Pancreas (tissue), 10 donors: Measurements from ENCODE around the gene ZNF83. TPM values are rescaled to one million over a fixed set of nuclear protein-coding genes. Genes with fewer than 3 reads are reported as not detected.
"Not testable (repeated sequence)": the region's sequence is repeated elsewhere in the genome, so short reads cannot be mapped to it uniquely, and the experiment has no call there.

Experiments
- ATAC-seq, 4 donors: fragments of 200-7000 bp; cut with Tn5 transposase; one replicate each; pipeline versions ENCODE4 v1.8.0 to v1.9.1; 2020; ENCODE audit warnings: mild to moderate bottlenecking in 4 of 4, moderate library complexity in 4 of 4
- DNase-seq, 6 donors: peaks; one replicate each; pipeline ENCODE4 v3.0.0-alpha.2; 2020
- FAIRE-seq: peaks from 2 replicates; lab custom pipeline; 2012; peaks lifted over from hg19 to GRCh38; lab: Jason Lieb, UNC
- H3K27ac ChIP-seq, 4 donors: fragments of 200-600 bp; sonication (generic); 1 replicate in 3 of 4; 2 replicates in 1 of 4; pipeline versions ENCODE4 v1.5.0 to v1.8.0; 2020
- H3K27me3 ChIP-seq, 4 donors: fragments of 200-600 bp; one replicate each; pipeline ENCODE4 v1.8.0; 2021
- H3K36me3 ChIP-seq, 3 donors: fragments of 200-600 bp; sonication (generic) in 1 of 3; one replicate each; pipeline versions ENCODE4 v1.5.0 to v1.8.0; 2020 to 2021
- H3K4me1 ChIP-seq, 3 donors: fragments of 200-600 bp; one replicate each; pipeline ENCODE4 v1.8.0; 2021
- H3K4me3 ChIP-seq, 4 donors: fragments of 200-600 bp; sonication (generic) in 2 of 4; one replicate each; pipeline versions ENCODE4 v1.5.0 to v1.8.0; 2020 to 2021
- H3K9me3 ChIP-seq, 4 donors: fragments of 200-600 bp; one replicate each; pipeline ENCODE4 v1.8.0; 2021
- WGBS, 2 donors: extraction: QIAGEN DNeasy Blood & Tissue Kit; methylation state at CpG; one replicate each; pipeline ENCODE4 v1.1.7; 2013; 5-methylcytosine and 5-hydroxymethylcytosine counted together
- intact Hi-C, 3 donors: fragments of 100-400 bp; cut with DNase I; formaldehyde crosslinking; loops; one replicate each; pipeline versions ENCODE4 v1.11.1 to v1.14.2; 2022
- polyA plus RNA-seq, 2 donors: library from polyadenylated mRNA; stranded (reverse); fragments of 200-250 nt; gene quantifications; one replicate each; pipeline ENCODE4 v1.2.3, GENCODE V29; 2013
- total RNA-seq, 6 donors: library from RNA; stranded (reverse); fragmentation: NEBNext Ultra II Directional in 4 of 6; extraction: Animal tissue kit (Norgen Biotek cat#: 25700) in 4 of 6; gene quantifications; one replicate each; pipeline versions ENCODE4 v1.2.1 to v1.2.4, GENCODE V29; 2021 to 2023
- TF ChIP-seq, protein P1 (sequence below), 4 donors: fragments of 200-600 bp; sonication (generic) in 3 of 4; IDR thresholded peaks; one replicate each; pipeline versions ENCODE4 v1.5.0 to v1.8.0; 2021; ENCODE audit warnings: antibody characterized with exemption in 4 of 4
- donor health status: healthy with polysubstance abuse.
- donor health status: DM: no; HTN: no; CAD: no; lungs with moderate emphysema.
- donor health status: DM: no; HTN: no; CAD: no.
- donor health status: control.
- donor health status: control.
- donor health status: Bipolar disorder and iron deficiency.
- donor health status: DM: yes; HTN: yes; CAD: no.
- donor health status: DM: no; HTN: no; CAD: no.
- donor health status: DM: no; HTN: no; CAD: no.
- donor health status: DM: yes; HTN: yes; CAD: no.

Gene ZNF83
- total and polyA plus RNA-seq, 8 donors, result 8.7 to 86.8 (median 20.3) TPM

DNA sequence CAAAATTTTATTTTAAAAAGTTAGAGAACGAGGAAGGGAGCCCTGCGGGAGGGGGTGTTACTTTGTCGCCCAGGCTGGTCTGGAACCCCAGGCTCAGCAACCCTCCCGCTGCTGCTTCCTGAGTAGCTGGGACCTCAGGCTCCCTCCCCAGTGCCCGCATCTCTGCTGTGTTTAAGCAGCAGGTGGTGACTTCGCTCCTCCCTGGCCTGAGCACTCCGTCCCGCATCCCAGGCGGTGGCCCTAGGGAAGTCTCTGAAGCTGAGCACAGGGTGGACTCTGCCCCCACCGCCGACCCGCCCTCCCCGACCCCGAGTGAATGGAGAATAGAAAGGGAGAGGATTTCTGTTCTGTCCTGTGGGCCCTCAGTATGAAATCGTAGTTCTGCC is 37.5 kb downstream of the ZNF83 start:
- 0 to 1% methylated on average over 14 to 15 of the region's 15 CpGs for WGBS, 2 donors
- H3K36me3 ChIP-seq, result no peaks in the 10 kb centered on the region
- ATAC-seq (peak; percentile 25 to 42 (median 35)), DNase-seq (peak in 3 of 6 donors; percentile 41 to 75 (median 58)), FAIRE-seq (no peak)
- peak overlapping the region; percentile 41 to 77 (median 53) for H3K4me3 ChIP-seq
- no peaks in the 10 kb centered on the region for H3K9me3 ChIP-seq
- TF ChIP-seq, protein P1, sequence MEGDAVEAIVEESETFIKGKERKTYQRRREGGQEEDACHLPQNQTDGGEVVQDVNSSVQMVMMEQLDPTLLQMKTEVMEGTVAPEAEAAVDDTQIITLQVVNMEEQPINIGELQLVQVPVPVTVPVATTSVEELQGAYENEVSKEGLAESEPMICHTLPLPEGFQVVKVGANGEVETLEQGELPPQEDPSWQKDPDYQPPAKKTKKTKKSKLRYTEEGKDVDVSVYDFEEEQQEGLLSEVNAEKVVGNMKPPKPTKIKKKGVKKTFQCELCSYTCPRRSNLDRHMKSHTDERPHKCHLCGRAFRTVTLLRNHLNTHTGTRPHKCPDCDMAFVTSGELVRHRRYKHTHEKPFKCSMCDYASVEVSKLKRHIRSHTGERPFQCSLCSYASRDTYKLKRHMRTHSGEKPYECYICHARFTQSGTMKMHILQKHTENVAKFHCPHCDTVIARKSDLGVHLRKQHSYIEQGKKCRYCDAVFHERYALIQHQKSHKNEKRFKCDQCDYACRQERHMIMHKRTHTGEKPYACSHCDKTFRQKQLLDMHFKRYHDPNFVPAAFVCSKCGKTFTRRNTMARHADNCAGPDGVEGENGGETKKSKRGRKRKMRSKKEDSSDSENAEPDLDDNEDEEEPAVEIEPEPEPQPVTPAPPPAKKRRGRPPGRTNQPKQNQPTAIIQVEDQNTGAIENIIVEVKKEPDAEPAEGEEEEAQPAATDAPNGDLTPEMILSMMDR (IDR thresholded peaks at IDR 0.05), result no peak
- H3K27ac ChIP-seq, result peak overlapping the region in 3 of 4 donors; percentile 35 to 75 (median 66)
- peaks cover 0 to 5% (median 5%) of the 10 kb centered on the region in 3 donors for H3K4me1 ChIP-seq
- intact Hi-C loops, result no loop called here
- no peaks in the 10 kb centered on the region for H3K27me3 ChIP-seq

DNA sequence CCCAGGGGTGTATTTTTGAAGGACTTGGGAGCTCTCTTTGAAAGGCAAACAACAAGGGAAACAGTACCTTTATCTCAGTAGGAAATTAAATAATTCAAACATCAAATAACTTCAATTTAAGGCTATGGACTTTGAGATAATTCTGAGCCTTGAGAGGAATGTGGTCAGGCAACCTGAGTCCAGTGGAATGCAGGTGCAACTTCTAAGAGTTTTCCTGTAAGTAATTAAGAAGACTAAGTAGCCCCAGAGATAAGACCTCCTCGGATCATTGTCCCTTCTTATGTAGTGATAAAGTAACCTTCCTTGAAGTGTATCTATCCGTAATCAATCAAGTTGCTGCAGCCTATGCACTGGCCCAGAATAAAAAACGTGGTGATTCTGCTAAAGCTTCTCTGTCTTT is 38.9 kb downstream of the ZNF83 start:
- Histone ChIP-seq H3K9me3 (no peaks in the 10 kb centered on the region), H3K36me3 (no peaks in the 10 kb centered on the region), H3K4me3 (no peak overlapping the region), H3K27me3 (no peaks in the 10 kb centered on the region), H3K27ac (no peak overlapping the region), H3K4me1 (peaks cover 0 to 5% (median 5%) of the 10 kb centered on the region in 3 donors)
- WGBS, 2 donors, result 46 to 48% methylated on average over 3 of the region's 3 CpGs
- FAIRE-seq (no peak), ATAC-seq (no peak), DNase-seq (no peak)
- intact Hi-C loops, result no loop called here
- TF ChIP-seq, protein P1 (IDR thresholded peaks at IDR 0.05), result no peak

- H3K36me3 ChIP-seq, H3K27ac ChIP-seq, H3K4me1 ChIP-seq, H3K9me3 ChIP-seq, intact Hi-C loops, H3K27me3 ChIP-seq, ATAC-seq, FAIRE-seq, DNase-seq, H3K4me3 ChIP-seq: not testable (repeated sequence)
- WGBS, 2 donors, result 94% methylated on average over 6 of the region's 25 CpGs; no CpG with 5 or more reads in 1 of the 2 donors
Measured at GRCh38 chr19:52593441-52593840, 44.7 kb downstream of the ZNF83 start.

DNA sequence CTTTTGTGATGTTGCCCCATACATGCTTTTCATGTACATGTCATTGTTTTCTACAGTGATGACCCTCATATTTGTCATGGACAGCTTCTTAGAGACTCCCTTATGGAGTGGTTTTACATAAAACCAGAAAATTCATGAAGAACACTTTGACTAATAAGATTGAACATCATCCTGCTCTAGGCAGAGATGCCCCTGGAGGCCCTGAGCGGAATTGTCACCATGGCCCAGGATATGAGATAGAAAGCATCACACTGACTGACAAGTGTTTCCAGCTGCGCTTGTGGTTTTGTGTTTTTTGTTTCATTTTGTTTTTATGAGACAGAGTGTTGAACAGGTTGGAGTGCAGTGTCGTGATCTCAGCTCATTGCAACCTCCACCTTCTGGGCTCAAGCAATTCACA is 45.9 kb downstream of the ZNF83 start:
- Histone ChIP-seq H3K36me3 (no peaks in the 10 kb centered on the region), H3K4me3 (no peak overlapping the region), H3K27me3 (no peaks in the 10 kb centered on the region), H3K4me1 (no peaks in the 10 kb centered on the region), H3K27ac (no peak overlapping the region), H3K9me3 (no peaks in the 10 kb centered on the region)
- intact Hi-C loops, result no loop called here
- 66 to 95% methylated on average over 3 of the region's 3 CpGs for WGBS, 2 donors
- ATAC-seq (no peak), FAIRE-seq (no peak), DNase-seq (no peak)
- TF ChIP-seq, protein P1 (IDR thresholded peaks at IDR 0.05), result no peak

DNA sequence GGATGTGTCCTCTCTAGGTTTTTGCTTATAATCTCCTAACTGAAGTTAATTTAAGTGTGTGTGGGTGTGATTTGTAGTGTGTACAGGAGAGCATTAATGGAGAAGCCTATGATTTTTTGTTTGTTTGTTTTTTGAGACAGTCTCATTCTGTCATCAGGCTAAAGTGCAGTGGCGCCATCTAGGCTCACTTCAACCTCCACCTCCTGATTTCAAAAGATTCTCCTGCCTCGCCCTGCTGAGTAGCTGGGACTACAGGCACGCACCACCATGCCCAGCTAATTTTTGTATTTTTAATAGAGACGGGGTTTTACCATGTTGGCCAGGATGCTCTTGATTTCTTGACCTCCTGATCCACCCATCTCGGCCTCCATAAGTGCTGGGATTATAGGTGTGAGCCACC is 47.4 kb downstream of the ZNF83 start:
- ATAC-seq, result no peak
- H3K9me3 ChIP-seq, result no peaks in the 10 kb centered on the region
- no peak for DNase-seq
- FAIRE-seq, result no peak
- no peaks in the 10 kb centered on the region for H3K27me3 ChIP-seq
- H3K27ac ChIP-seq, result no peak overlapping the region
- H3K4me1 ChIP-seq, result no peaks in the 10 kb centered on the region
- H3K36me3 ChIP-seq, result no peaks in the 10 kb centered on the region
- intact Hi-C loops, result no loop called here
- 95 to 96% methylated on average over 5 of the region's 5 CpGs for WGBS, 2 donors
- TF ChIP-seq, protein P1 (IDR thresholded peaks at IDR 0.05), result no peak
- H3K4me3 ChIP-seq, result no peak overlapping the region
